K562 (cell line): ENCODE data around the gene ATRIP. TPM values are rescaled to one million over a fixed set of nuclear protein-coding genes. Genes with fewer than 3 reads are reported as not detected.

Experiments used
- ATAC-seq: fragments of 200-7000 bp; cut with Tn5 transposase; 3 replicates; pipeline ENCODE4 v1.9.1; 2020; ENCODE audit warnings: moderate library complexity
- BruUV-seq: library from RNA; stranded (reverse); fragments of 400-500 nt; replicated peaks from 2 replicates; lab custom pipeline; 2021; lab: Mats Ljungman, UMichigan
- CTCF ChIA-PET: fragments of 300-600 bp; formaldehyde crosslinking; extraction: SDS; loops from one replicate; lab custom pipeline; 2021; ENCODE audit warnings: low intra/inter-chr PET ratio; lab: Yijun Ruan, JAX
- POLR2A ChIA-PET: fragments of 300-600, 350-650 bp; sonication (Branson Sonifier 250); formaldehyde crosslinking; extraction: SDS; loops from one replicate; lab custom pipeline; 2021; ENCODE audit warnings: antibody characterized with exemption, inconsistent platforms; lab: Yijun Ruan, JAX
- DNase-seq, 4 experiments: peaks; one replicate each; pipeline versions ENCODE4 v3.0.0 to v3.0.0-alpha.2; 2011 to 2018; ENCODE audit warnings: low spot score in 3 of 4, mixed read lengths in 3 of 4; ENCODE audit errors: extremely low read depth in 1 of 4
- FAIRE-seq: peaks from 2 replicates; lab custom pipeline; 2011; peaks lifted over from hg19 to GRCh38; lab: Jason Lieb, UNC
- H2AFZ ChIP-seq: 2 replicates; pipeline ENCODE4 v1.6.0; 2011; ENCODE audit warnings: low read depth, low read length, control low read depth, inconsistent platforms
- H3K27ac ChIP-seq: fragments of 200-600 bp; 3 replicates; pipeline ENCODE4 v1.8.0; 2011; ENCODE audit warnings: low read depth, mild to moderate bottlenecking, control low read depth, inconsistent platforms, low read length, moderate library complexity, mixed read lengths; ENCODE audit errors: extremely low read depth
- H3K27me3 ChIP-seq, 2 experiments: fragments of 300-600 bp in 1 of 2; 2 replicates in 1 of 2; 3 replicates in 1 of 2; pipeline versions ENCODE4 v1.6.0 to v1.8.0; 2011; ENCODE audit warnings: inconsistent platforms in 2 of 2, low read length in 2 of 2, mild to moderate bottlenecking in 1 of 2, mixed read lengths in 1 of 2, moderate library complexity in 1 of 2; ENCODE audit not compliant: control insufficient read depth in 2 of 2, insufficient read depth in 2 of 2
- H3K36me3 ChIP-seq: fragments of 300-600 bp; 3 replicates; pipeline ENCODE4 v1.8.0; 2011; ENCODE audit warnings: mild to moderate bottlenecking, low read length, inconsistent platforms; ENCODE audit not compliant: control insufficient read depth, insufficient read depth
- H3K4me1 ChIP-seq, 2 experiments: fragments of 200-600 bp in 1 of 2; replicated peaks in 1 of 2; 2 replicates in 1 of 2; 3 replicates in 1 of 2; pipeline versions ENCODE4 v1.5.1 to v1.8.0; 2011; ENCODE audit warnings: inconsistent platforms in 2 of 2, low read length in 2 of 2, mild to moderate bottlenecking in 1 of 2, mixed read lengths in 1 of 2, moderate library complexity in 1 of 2; ENCODE audit not compliant: control insufficient read depth in 2 of 2, insufficient read depth in 2 of 2
- H3K4me2 ChIP-seq: 2 replicates; pipeline ENCODE4 v1.6.1; 2011; ENCODE audit warnings: low read length, control low read depth, inconsistent platforms, mixed read lengths; ENCODE audit not compliant: insufficient read depth
- H3K4me3 ChIP-seq: fragments of 200-600 bp; sonication (generic), shearing (Covaris generic); 2 replicates; pipeline ENCODE4 v1.5.1; 2016; ENCODE audit warnings: control low read depth, inconsistent platforms
- H3K79me2 ChIP-seq: fragments of 200-600 bp; 3 replicates; pipeline ENCODE4 v1.8.0; 2011; ENCODE audit warnings: low read length, inconsistent platforms; ENCODE audit not compliant: control insufficient read depth, insufficient read depth
- H3K9ac ChIP-seq, 2 experiments: 2 replicates each; pipeline versions ENCODE4 v1.6.0 to v1.6.1; 2011; ENCODE audit warnings: low read depth in 2 of 2, low read length in 2 of 2, control low read depth in 1 of 2, inconsistent platforms in 1 of 2, mild to moderate bottlenecking in 1 of 2, mixed read lengths in 1 of 2; ENCODE audit not compliant: insufficient read depth in 1 of 2
- H3K9me1 ChIP-seq: one replicate; pipeline ENCODE4 v1.6.0; 2011; ENCODE audit warnings: inconsistent platforms, mild to moderate bottlenecking, low read length, moderate library complexity; ENCODE audit not compliant: control insufficient read depth, insufficient read depth
- H3K9me3 ChIP-seq: replicated peaks from 2 replicates; pipeline ENCODE4 v1.5.1; 2011; ENCODE audit warnings: low read depth, low read length, inconsistent platforms; ENCODE audit not compliant: control insufficient read depth, insufficient read depth
- H4K20me1 ChIP-seq: replicated peaks from 2 replicates; pipeline ENCODE4 v1.6.1; 2011; ENCODE audit warnings: low read length, inconsistent platforms, mixed read lengths; ENCODE audit not compliant: control insufficient read depth, insufficient read depth
- ARHGAP35 ChIP-seq: fragments of 450-650 bp; IDR thresholded peaks from 2 replicates; pipeline ENCODE4 v1.6.1; 2018; ENCODE audit not compliant: partially characterized antibody
- C11orf30 ChIP-seq: fragments of 450-650 bp; IDR thresholded peaks from 2 replicates; pipeline ENCODE4 v1.6.1; 2016; ENCODE audit warnings: low read depth, mild to moderate bottlenecking
- ETV5 ChIP-seq: sonication (generic); formaldehyde crosslinking; IDR thresholded peaks from 2 replicates; pipeline ENCODE4 v1.4.0; 2020; ENCODE audit warnings: low read depth, mild to moderate bottlenecking, missing genetic modification reagents
- POLR3G ChIP-seq: IDR thresholded peaks from 2 replicates; pipeline ENCODE4 v1.6.1; 2011; ENCODE audit not compliant: insufficient read length, insufficient replicate concordance; ENCODE audit errors: extremely low read depth
- TFE3 ChIP-seq: fragments of 450-650 bp; formaldehyde crosslinking; IDR thresholded peaks from 2 replicates; pipeline ENCODE4 v1.4.0; 2020; ENCODE audit warnings: mild to moderate bottlenecking, mixed read lengths
- ZNF143 ChIP-seq: sonication (generic); formaldehyde crosslinking; IDR thresholded peaks from 2 replicates; pipeline ENCODE4 v1.9.0; 2022; ENCODE audit warnings: mild to moderate bottlenecking, missing genetic modification reagents
- WGBS: fragments of 100-300 bp; shearing (Covaris generic); methylation state at CpG from one replicate; pipeline ENCODE4 v1.1.6; 2016; ENCODE audit warnings: low coverage, mixed read lengths; ENCODE audit not compliant: insufficient coverage; ENCODE audit errors: missing lambda C conversion rate; 5-methylcytosine and 5-hydroxymethylcytosine counted together
- in situ Hi-C: fragments of 300-500 bp; cut with MboI; formaldehyde crosslinking; loops from 4 replicates; pipeline ENCODE4 v1.15.0; 2018; ENCODE audit warnings: inconsistent platforms, mixed read lengths
- intact Hi-C: fragments of 100-400 bp; cut with micrococcal nuclease; formaldehyde crosslinking; loops from 2 replicates; pipeline ENCODE4 v1.14.2; 2022
- polyA plus RNA-seq, 8 experiments: library from polyadenylated mRNA; depleted of rRNA in 4 of 8; stranded (reverse) in 5 of 8; unstranded in 3 of 8; fragments of >200 nt; fragmentation: Nextera tagmentation in 2 of 8; fragmentation: Illumina TruSeq in 1 of 8; extraction: Ambion mirVana in 2 of 8; extraction: Trizol in 1 of 8; gene quantifications; 2 replicates each; pipeline versions ENCODE4 v1.2.1 to v1.2.3, GENCODE V29; 2011 to 2014; ENCODE audit warnings: inconsistent platforms in 1 of 8, missing spikeins in 1 of 8
- total RNA-seq, 7 experiments: library from RNA; depleted of rRNA in 6 of 7; stranded (reverse); fragments of >200 nt in 6 of 7; fragmentation: Illumina TruSeq in 2 of 7; extraction: Trizol in 2 of 7; gene quantifications; 2 replicates each; pipeline versions ENCODE4 v1.2.1 to v1.2.3, GENCODE V29; 2011 to 2021; ENCODE audit warnings: low replicate concordance in 1 of 7

ATRIP gene
- total and polyA plus RNA-seq, 9 of the 15 experiments (the other 6 are each of a cell fraction or from before 2014, with no cell fraction given), result 1.7 to 15.7 (median 10.5) TPM

GRCh38 chr3:48407542-48408099 lies 38.9 kb upstream of the ATRIP start:
- Histone ChIP-seq H3K9me3 (no peaks in the 10 kb centered on the region), H3K4me3 (no peak overlapping the region), H3K4me2 (no peak overlapping the region), H3K4me1 (0 out of 5 replicates have a peak, but pooled peaks cover 0 to 6% of the 10 kb centered on the region in 2 experiments), H3K27ac (no peak overlapping the region), H3K9ac (no peak overlapping the region), H4K20me1 (0 out of 2 replicates have a peak, but pooled peaks cover 6% of the 10 kb centered on the region), H3K9me1 (no peaks in the 10 kb centered on the region), H3K36me3 (no peaks in the 10 kb centered on the region)
- DNase-seq (no peak), ATAC-seq (no peak)
- in situ Hi-C loops (no loop called here), intact Hi-C loops (loop anchor here (10.0 kb wide), 2 partner anchors 97 to 213 kb away; partner anchors contain the start of gene SHISA5)
- WGBS, result 29% methylated on average over 6 of the region's 8 CpGs
- TF ChIP-seq POLR3G, result no peak
- no peak for TF ChIP-seq ETV5
- no peak for TF ChIP-seq TFE3 (CRISPR knock-in tag)
- TF ChIP-seq ARHGAP35, result no peak
- TF ChIP-seq ZNF143, result no peak
- TF ChIP-seq C11orf30, result no peak
- TF ChIP-seq, all 486 proteins: peak for 0
- CTCF ChIA-PET, result no interaction called here
- POLR2A ChIA-PET, result interaction anchor here (0.9 to 1.5 kb wide), 3 partner anchors 12 to 219 kb away, joined by 3 to 4 read pairs (median 3); partner anchors contain the start of genes CDC25A and PLXNB1
- no peaks in the 10 kb centered on the region for H3K27me3 ChIP-seq
- H2AFZ ChIP-seq, result no peak overlapping the region
- H3K79me2 ChIP-seq, result no peaks in the 10 kb centered on the region
- BruUV-seq, result no TSS peak
- FAIRE-seq, result no peak
